Kidney epithelial cell (primary cell): Measurements from ENCODE around the gene PTPN4. TPM values are rescaled to one million over a fixed set of nuclear protein-coding genes. Genes with fewer than 3 reads are reported as not detected.

Experiments
- DNase-seq: peaks from one replicate; pipeline ENCODE4 v3.0.0-alpha.2; 2010; ENCODE audit warnings: low read depth
- H3K27me3 ChIP-seq: 2 replicates; pipeline ENCODE4 v1.6.0; 2011; ENCODE audit warnings: low read length; ENCODE audit not compliant: control insufficient read depth, insufficient read depth
- H3K36me3 ChIP-seq: 2 replicates; pipeline ENCODE4 v1.5.1; 2011; ENCODE audit warnings: low read length; ENCODE audit not compliant: control insufficient read depth, insufficient read depth
- H3K4me3 ChIP-seq: 2 replicates; pipeline ENCODE4 v1.5.1; 2011; ENCODE audit warnings: low read depth, mild to moderate bottlenecking, control low read depth, low read length
- total RNA-seq: library from RNA; depleted of rRNA; stranded (reverse); fragments of >200 nt; gene quantifications from 2 replicates; pipeline ENCODE4 v1.2.3, GENCODE V29; 2015
- TF ChIP-seq, protein P1 (sequence below): IDR thresholded peaks from 2 replicates; pipeline ENCODE4 v1.5.1; 2011; ENCODE audit warnings: mild to moderate bottlenecking, moderate library complexity, low read length, control low read depth, inconsistent platforms; ENCODE audit not compliant: insufficient read depth, poor library complexity, severe bottlenecking

PTPN4 gene
- total RNA-seq, 1 donor from 2014 or later = 11.5 TPM

DNA sequence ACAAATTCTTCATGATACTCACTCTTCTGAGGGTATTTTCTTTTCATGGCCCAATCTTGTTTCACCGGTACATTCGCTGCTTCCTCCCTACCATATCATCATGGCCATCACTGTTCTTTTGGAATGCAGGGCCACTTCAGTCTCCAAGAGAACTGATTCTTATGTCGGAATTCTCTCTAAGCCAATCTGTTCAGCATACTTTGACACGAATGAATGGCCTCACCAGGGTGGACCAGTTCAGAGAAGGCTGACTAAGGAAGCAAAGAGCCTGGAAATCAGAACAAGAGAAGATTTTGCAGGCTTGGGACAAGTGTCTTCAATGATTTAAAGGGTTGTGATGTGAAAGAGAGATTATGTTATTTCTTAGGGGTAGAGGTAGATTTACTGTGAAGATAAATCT, 248.1 kb downstream of the PTPN4 start:
- Histone ChIP-seq H3K27me3 (no peaks in the 10 kb centered on the region), H3K4me3 (no peak overlapping the region), H3K36me3 (no peaks in the 10 kb centered on the region)
- TF ChIP-seq, protein P1, sequence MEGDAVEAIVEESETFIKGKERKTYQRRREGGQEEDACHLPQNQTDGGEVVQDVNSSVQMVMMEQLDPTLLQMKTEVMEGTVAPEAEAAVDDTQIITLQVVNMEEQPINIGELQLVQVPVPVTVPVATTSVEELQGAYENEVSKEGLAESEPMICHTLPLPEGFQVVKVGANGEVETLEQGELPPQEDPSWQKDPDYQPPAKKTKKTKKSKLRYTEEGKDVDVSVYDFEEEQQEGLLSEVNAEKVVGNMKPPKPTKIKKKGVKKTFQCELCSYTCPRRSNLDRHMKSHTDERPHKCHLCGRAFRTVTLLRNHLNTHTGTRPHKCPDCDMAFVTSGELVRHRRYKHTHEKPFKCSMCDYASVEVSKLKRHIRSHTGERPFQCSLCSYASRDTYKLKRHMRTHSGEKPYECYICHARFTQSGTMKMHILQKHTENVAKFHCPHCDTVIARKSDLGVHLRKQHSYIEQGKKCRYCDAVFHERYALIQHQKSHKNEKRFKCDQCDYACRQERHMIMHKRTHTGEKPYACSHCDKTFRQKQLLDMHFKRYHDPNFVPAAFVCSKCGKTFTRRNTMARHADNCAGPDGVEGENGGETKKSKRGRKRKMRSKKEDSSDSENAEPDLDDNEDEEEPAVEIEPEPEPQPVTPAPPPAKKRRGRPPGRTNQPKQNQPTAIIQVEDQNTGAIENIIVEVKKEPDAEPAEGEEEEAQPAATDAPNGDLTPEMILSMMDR = no peak
- no peak for DNase-seq

DNA sequence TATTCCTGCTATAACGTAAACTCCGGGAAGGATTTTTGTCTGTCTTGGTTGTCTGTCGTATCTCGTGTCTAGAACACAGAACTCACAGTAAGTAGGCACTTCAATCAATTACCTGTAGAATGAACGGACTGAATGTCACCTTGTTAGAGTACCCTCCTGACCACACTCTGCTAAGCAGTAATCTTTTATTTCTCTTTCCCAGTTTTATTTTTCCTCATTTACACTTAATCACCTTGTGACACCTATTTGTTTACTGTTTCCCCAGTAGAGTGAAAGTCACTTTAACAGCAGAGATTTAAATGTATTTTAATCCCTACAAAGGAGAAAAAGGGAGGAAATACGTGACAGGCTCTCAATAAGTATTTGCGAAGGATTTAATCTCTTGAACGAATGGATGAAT, 252.6 kb downstream of the PTPN4 start:
- Histone ChIP-seq H3K36me3 (no peaks in the 10 kb centered on the region), H3K27me3 (no peaks in the 10 kb centered on the region), H3K4me3 (peak overlapping the region; percentile 92)
- TF ChIP-seq, protein P1 = no peak
- DNase-seq = no peak

DNA sequence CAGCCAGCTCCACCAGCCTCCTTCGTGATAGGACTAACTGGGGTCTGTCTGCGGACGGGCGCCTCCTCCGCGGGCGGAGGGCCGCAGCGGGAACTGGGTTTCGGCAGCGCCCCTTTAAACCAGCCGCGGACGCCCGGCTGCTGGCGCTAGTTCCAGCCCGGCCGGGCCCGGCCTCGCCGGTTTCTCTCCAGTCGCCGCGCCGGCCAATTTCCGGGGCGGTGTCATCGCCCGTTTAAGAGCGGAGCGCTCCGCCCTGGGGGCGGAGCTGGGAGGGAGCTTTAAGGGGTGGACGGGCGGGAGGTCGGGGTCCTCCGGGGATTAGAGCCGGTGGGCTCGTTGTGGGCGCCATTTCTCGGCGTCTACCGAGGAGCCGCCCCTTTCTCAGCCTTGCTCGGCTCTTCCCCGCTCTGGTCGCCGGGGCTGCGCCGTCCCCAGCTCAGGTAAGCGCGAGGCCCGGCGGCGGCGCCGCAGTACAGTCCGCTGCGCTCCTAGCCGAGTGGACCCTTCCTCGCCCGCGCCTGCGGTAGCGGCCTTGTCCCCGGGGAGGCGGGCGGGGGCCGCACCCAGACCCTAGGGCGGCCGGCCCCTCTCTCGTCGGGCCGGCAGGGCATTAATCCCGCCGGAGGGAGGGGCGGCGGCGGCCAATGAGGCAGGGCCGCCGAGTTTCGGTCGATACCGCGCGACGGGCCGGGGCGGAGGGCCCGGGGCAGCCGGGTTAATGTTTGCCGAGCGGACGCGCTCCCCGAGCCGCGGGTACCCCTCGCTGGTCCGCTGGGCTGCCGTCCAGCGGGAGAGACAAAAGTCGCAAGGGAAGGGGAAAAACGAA, 253.3 kb downstream of the PTPN4 start, which contains the start of gene EPB41L5:
EPB41L5 (plus strand) TSS at position 307 of the 826 bp plus-strand sequence. CDS start 6,008 bp downstream, outside the sequence.
- peak; percentile 81 for DNase-seq
- TF ChIP-seq, protein P1 = no peak
- Histone ChIP-seq H3K4me3 (peak within 1 kb of the TSS; percentile 92), H3K27me3 (no peaks in the 10 kb centered on the region), H3K36me3 (no peaks in the 10 kb centered on the region)

DNA sequence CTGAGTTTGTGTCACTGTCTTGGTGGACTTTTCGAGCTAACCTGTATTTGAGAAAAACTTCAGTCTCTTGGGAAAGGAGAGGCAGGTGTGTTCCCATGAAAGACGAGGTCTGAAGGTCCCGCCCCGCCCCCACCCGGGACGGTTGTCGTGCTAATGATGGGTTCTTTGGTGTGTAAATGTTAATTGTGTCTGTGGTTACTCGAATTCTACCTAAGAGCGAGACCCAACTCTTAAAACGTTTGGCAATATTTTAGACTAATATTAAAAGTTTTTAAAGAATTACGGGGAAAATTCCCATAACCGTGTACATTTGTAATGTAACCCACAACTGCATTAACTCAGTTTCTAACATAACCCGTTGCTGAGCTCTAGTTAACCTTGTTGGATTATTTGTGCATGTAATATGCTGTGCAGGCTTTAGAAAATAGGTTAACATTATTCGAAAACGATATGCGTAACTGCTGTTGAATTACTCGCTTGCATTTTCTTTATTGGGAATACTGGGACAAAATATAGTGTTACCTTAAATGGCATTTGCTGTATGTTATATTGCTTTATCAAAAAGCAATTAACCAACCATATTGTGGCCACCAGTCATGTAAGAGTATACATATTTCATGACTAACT, 254.0 kb downstream of the PTPN4 start:
- peak overlapping the region; percentile 92 for H3K4me3 ChIP-seq
- TF ChIP-seq, protein P1 = no peak
- H3K36me3 ChIP-seq = no peaks in the 10 kb centered on the region
- DNase-seq = no peak
- H3K27me3 ChIP-seq = no peaks in the 10 kb centered on the region

DNA sequence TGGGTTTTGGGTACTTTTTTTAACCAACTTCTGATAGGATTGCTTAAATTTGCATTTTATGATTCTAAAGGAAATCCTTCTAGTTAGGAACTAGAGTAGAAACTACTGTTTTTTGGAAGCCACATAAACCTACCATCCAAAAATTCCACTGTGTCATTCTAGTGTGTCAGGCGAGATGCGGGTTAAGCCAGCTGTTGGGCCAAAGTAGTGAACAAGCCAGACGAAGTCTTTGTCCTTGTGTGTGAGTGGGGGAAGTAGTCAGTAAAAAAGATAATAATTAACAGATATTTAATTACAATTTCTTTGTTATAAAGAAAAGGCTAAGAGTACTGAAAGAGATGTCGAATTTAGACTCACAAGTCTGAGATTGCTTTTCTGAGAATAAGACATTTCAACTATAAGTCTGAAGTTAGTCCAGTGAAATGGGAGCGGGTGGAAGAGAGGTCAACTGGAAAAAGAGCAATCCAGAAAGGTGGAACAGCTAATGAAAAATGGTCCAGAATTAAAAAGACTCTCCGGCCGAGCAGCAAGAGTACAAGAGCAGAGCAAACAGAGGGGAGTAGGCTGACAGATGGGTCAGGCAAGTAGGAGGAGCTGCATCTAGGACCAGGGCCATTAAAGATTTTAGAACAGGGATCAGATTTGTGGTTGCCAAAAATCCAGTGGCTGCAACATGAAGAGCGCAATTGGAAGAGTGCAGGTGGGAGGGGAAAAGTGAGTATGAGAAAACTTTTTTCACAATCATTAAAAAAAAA, 254.7 kb downstream of the PTPN4 start:
- Histone ChIP-seq H3K27me3 (no peaks in the 10 kb centered on the region), H3K36me3 (no peaks in the 10 kb centered on the region), H3K4me3 (peak overlapping the region; percentile 92)
- TF ChIP-seq, protein P1 = no peak
- DNase-seq = no peak
